HEK293 (cell line): Measurements from ENCODE around the gene BMERB1.
"Not testable (repeated sequence)": the region's sequence is repeated elsewhere in the genome, so short reads cannot be mapped to it uniquely, and the experiment has no call there.

Experiments
- CTCF ChIA-PET: fragments of 350-600 bp; formaldehyde crosslinking; extraction: SDS; loops from one replicate; lab custom pipeline; 2021; ENCODE audit warnings: antibody characterized with exemption; lab: Yijun Ruan, JAX
- POLR2A ChIA-PET: fragments of 300-600 bp; formaldehyde crosslinking; extraction: SDS; loops from one replicate; lab custom pipeline; 2020; ENCODE audit warnings: antibody characterized with exemption, inconsistent platforms; lab: Yijun Ruan, JAX
- H3K27ac ChIP-seq: fragments of 200-500 bp; sonication (Bioruptor generic); 2 replicates; pipeline ENCODE4 v1.5.1; 2014; ENCODE audit warnings: low read depth, low read length, control low read depth, inconsistent platforms; ENCODE audit errors: extremely low read depth
- H3K36me3 ChIP-seq, 2 experiments: fragments of 200-500 bp in 1 of 2; sonication (Bioruptor generic) in 1 of 2; 1 replicate in 1 of 2; 2 replicates in 1 of 2; pipeline ENCODE4 v1.5.1; 2014 to 2017; ENCODE audit warnings: inconsistent platforms in 2 of 2, low read length in 2 of 2; ENCODE audit not compliant: control insufficient read depth in 2 of 2, insufficient read depth in 1 of 2
- H3K4me1 ChIP-seq: fragments of 200-500 bp; sonication (Bioruptor generic); 2 replicates; pipeline ENCODE4 v1.5.1; 2014; ENCODE audit warnings: mild to moderate bottlenecking, low read length, inconsistent platforms; ENCODE audit not compliant: control insufficient read depth, insufficient read depth
- H3K4me3 ChIP-seq: 2 replicates; pipeline ENCODE4 v1.5.1; 2011; ENCODE audit warnings: low read depth, mild to moderate bottlenecking, control low read depth, low read length, moderate library complexity
- H3K9me3 ChIP-seq: fragments of 200-500 bp; sonication (Bioruptor generic); 2 replicates; pipeline ENCODE4 v1.5.1; 2014; ENCODE audit warnings: low read depth, low read length, inconsistent platforms; ENCODE audit not compliant: control insufficient read depth, insufficient read depth
- EGR2 ChIP-seq: fragments of 450-650 bp; formaldehyde crosslinking; IDR thresholded peaks from 2 replicates; pipeline ENCODE4 v1.5.1; 2016; ENCODE audit warnings: low read depth, missing biosample characterization, missing genetic modification characterization
- GLIS2 ChIP-seq: fragments of 450-650 bp; formaldehyde crosslinking; IDR thresholded peaks from 2 replicates; pipeline ENCODE4 v1.5.1; 2016; ENCODE audit warnings: missing biosample characterization, missing genetic modification characterization
- HIC1 ChIP-seq: fragments of 450-650 bp; formaldehyde crosslinking; IDR thresholded peaks from 2 replicates; pipeline ENCODE4 v1.5.1; 2016; ENCODE audit warnings: missing biosample characterization, missing genetic modification characterization
- PRDM4 ChIP-seq: fragments of 450-650 bp; formaldehyde crosslinking; IDR thresholded peaks from 2 replicates; pipeline ENCODE4 v1.5.1; 2017; ENCODE audit warnings: missing biosample characterization, missing genetic modification characterization
- SCRT2 ChIP-seq: fragments of 450-650 bp; formaldehyde crosslinking; IDR thresholded peaks from 2 replicates; pipeline ENCODE4 v1.5.1; 2016; ENCODE audit warnings: missing biosample characterization, missing genetic modification characterization
- ZBTB7A ChIP-seq: fragments of 450-650 bp; formaldehyde crosslinking; IDR thresholded peaks from 2 replicates; pipeline ENCODE4 v1.5.1; 2016; ENCODE audit warnings: low read depth, missing biosample characterization, missing genetic modification characterization
- ZNF121 ChIP-seq: fragments of 450-650 bp; formaldehyde crosslinking; IDR thresholded peaks from 2 replicates; pipeline ENCODE4 v1.5.1; 2016; ENCODE audit warnings: missing biosample characterization, missing genetic modification characterization
- ZNF416 ChIP-seq: fragments of 450-650 bp; formaldehyde crosslinking; IDR thresholded peaks from 2 replicates; pipeline ENCODE4 v1.5.1; 2016; ENCODE audit warnings: missing biosample characterization, missing genetic modification characterization
- ZNF501 ChIP-seq: fragments of 450-650 bp; formaldehyde crosslinking; IDR thresholded peaks from 2 replicates; pipeline ENCODE4 v1.5.1; 2016; ENCODE audit warnings: missing biosample characterization, missing genetic modification characterization
- ZNF518A ChIP-seq: fragments of 450-650 bp; formaldehyde crosslinking; conservative IDR thresholded peaks from 2 replicates; pipeline ENCODE4 v1.5.1; 2016; ENCODE audit warnings: low read depth, missing biosample characterization, missing genetic modification characterization
- ZNF777 ChIP-seq: fragments of 450-650 bp; formaldehyde crosslinking; IDR thresholded peaks from 2 replicates; pipeline ENCODE4 v1.5.1; 2017; ENCODE audit warnings: missing biosample characterization, missing genetic modification characterization, borderline replicate concordance
- ZXDB ChIP-seq: fragments of 450-650 bp; formaldehyde crosslinking; IDR thresholded peaks from 2 replicates; pipeline ENCODE4 v1.5.1; 2016; ENCODE audit warnings: missing biosample characterization, missing genetic modification characterization
- TF ChIP-seq, protein P1 (sequence below): fragments of 450-650 bp; formaldehyde crosslinking; IDR thresholded peaks from 2 replicates; pipeline ENCODE4 v1.5.1; 2016; ENCODE audit warnings: missing biosample characterization, missing genetic modification characterization, borderline replicate concordance
- TF ChIP-seq, protein P2 (sequence below): fragments of 450-650 bp; formaldehyde crosslinking; IDR thresholded peaks from 2 replicates; pipeline ENCODE4 v1.5.1; 2016; ENCODE audit warnings: missing biosample characterization, missing genetic modification characterization

The BMERB1 gene

GRCh38 chr16:15453296-15453695 lies 18.9 kb downstream of the BMERB1 start:
- H3K4me3 ChIP-seq: not testable (repeated sequence)

DNA sequence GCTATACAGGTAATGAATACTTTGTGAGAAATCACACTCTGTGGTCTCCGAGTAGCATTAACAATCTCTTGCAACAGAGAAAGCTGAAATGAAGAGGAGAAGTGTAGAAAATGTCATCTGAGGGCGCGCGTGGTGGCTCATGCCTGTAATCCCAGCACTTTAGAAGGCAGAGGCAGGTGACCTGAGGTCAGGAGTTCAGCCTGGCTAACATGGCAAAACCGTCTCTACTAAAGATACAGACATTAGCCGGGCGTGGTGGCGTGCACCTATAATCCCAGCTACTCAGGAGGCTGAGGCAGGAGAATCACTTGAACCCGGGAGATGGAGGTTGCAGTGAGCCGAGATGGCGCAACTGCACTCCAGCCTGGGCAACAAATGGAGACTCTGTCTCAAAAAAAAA lies 20.5 kb downstream of the BMERB1 start:
- H3K27ac ChIP-seq, POLR2A ChIA-PET: not testable (repeated sequence)

More at GRCh38 chr16:15453296-15453695, 18.9 kb downstream of the BMERB1 start:
- 0 out of 2 replicates have a peak, but pooled peaks have one; percentile 66 for TF ChIP-seq ZNF121 (tag by site-specific recombination)
- POLR2A ChIA-PET, H3K4me1 ChIP-seq, H3K27ac ChIP-seq, H3K9me3 ChIP-seq, H3K36me3 ChIP-seq, CTCF ChIA-PET: not testable (repeated sequence)

GRCh38 chr16:15457400-15457799 lies 23.0 kb downstream of the BMERB1 start:
- Histone ChIP-seq H3K4me3 (no peak overlapping the region), H3K27ac (no peak overlapping the region), H3K36me3 (no peaks in the 10 kb centered on the region), H3K4me1 (no peaks in the 10 kb centered on the region), H3K9me3 (no peaks in the 10 kb centered on the region)
- ChIA-PET POLR2A (no interaction called here), CTCF (interaction anchor here (0.6 to 1.0 kb wide), 2 partner anchors 30 to 206 kb away, joined by 3 read pairs; no protein-coding TSS in a partner anchor)
- TF ChIP-seq HIC1 (tag by site-specific recombination) (no peak), ZNF416 (tag by site-specific recombination) (no peak), SCRT2 (tag by site-specific recombination) (no peak), ZXDB (tag by site-specific recombination) (no peak), PRDM4 (no peak), EGR2 (tag by site-specific recombination) (no peak), GLIS2 (tag by site-specific recombination) (no peak), ZBTB7A (tag by site-specific recombination) (no peak), ZNF518A (no peak), ZNF501 (tag by site-specific recombination) (no peak), ZNF777 (no peak)
- TF ChIP-seq, protein P1, sequence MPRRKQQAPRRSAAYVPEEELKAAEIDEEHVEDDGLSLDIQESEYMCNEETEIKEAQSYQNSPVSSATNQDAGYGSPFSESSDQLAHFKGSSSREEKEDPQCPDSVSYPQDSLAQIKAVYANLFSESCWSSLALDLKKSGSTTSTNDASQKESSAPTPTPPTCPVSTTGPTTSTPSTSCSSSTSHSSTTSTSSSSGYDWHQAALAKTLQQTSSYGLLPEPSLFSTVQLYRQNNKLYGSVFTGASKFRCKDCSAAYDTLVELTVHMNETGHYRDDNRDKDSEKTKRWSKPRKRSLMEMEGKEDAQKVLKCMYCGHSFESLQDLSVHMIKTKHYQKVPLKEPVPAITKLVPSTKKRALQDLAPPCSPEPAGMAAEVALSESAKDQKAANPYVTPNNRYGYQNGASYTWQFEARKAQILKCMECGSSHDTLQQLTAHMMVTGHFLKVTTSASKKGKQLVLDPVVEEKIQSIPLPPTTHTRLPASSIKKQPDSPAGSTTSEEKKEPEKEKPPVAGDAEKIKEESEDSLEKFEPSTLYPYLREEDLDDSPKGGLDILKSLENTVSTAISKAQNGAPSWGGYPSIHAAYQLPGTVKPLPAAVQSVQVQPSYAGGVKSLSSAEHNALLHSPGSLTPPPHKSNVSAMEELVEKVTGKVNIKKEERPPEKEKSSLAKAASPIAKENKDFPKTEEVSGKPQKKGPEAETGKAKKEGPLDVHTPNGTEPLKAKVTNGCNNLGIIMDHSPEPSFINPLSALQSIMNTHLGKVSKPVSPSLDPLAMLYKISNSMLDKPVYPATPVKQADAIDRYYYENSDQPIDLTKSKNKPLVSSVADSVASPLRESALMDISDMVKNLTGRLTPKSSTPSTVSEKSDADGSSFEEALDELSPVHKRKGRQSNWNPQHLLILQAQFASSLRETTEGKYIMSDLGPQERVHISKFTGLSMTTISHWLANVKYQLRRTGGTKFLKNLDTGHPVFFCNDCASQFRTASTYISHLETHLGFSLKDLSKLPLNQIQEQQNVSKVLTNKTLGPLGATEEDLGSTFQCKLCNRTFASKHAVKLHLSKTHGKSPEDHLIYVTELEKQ (tag by site-specific recombination): no peak
- TF ChIP-seq, protein P2, sequence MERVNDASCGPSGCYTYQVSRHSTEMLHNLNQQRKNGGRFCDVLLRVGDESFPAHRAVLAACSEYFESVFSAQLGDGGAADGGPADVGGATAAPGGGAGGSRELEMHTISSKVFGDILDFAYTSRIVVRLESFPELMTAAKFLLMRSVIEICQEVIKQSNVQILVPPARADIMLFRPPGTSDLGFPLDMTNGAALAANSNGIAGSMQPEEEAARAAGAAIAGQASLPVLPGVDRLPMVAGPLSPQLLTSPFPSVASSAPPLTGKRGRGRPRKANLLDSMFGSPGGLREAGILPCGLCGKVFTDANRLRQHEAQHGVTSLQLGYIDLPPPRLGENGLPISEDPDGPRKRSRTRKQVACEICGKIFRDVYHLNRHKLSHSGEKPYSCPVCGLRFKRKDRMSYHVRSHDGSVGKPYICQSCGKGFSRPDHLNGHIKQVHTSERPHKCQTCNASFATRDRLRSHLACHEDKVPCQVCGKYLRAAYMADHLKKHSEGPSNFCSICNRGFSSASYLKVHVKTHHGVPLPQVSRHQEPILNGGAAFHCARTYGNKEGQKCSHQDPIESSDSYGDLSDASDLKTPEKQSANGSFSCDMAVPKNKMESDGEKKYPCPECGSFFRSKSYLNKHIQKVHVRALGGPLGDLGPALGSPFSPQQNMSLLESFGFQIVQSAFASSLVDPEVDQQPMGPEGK (tag by site-specific recombination): no peak

More for the DNA sequence above, 20.5 kb downstream of the BMERB1 start:
- H3K4me1 ChIP-seq, H3K4me3 ChIP-seq, H3K9me3 ChIP-seq, CTCF ChIA-PET, H3K36me3 ChIP-seq: not testable (repeated sequence)
